ENCODE results near the gene SBF1.
"Not testable (repeated sequence)": the region's sequence is repeated elsewhere in the genome, so short reads cannot be mapped to it uniquely, and the experiment has no call there.

SBF1 gene

DNA sequence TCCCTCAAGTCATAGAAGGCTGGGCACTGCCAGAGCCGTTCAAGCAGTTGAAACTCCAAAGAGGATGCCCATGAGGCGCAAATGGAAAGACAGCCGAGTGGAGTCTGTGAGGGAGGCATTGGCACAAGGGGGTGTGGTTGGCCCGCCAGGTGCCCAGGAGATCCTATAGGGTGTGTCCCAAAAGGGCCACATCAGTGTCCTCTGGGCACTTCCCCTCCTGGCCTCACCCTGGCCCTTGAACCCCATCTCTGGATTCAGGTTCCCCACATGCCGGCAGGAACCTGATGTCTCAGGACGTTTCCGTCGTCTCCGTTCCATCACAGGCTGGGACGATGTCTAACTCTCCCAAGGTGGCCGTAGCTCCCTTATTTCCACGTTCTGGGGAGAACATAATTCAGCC, 54.3 kb downstream of the SBF1 start:
- no peak overlapping the region for H3K4me3 ChIP-seq (ENCODE audit: low read length)
- peaks cover 88% of the 10 kb centered on the region for H3K36me3 ChIP-seq (ENCODE audit: insufficient read depth, low read depth, low read length)
- H3K27ac ChIP-seq (ENCODE audit: low read length) = no peak overlapping the region
- H3K27me3 ChIP-seq (ENCODE audit: insufficient read depth, low read length) = no peaks in the 10 kb centered on the region
- H3K4me1 ChIP-seq (ENCODE audit: insufficient read depth, low read length) = no peaks in the 10 kb centered on the region
- H3K9me3 ChIP-seq (ENCODE audit: insufficient read depth, low read depth, low read length) = no peaks in the 10 kb centered on the region
- H3K9ac ChIP-seq (ENCODE audit: low read depth, low read length) = no peak overlapping the region

DNA sequence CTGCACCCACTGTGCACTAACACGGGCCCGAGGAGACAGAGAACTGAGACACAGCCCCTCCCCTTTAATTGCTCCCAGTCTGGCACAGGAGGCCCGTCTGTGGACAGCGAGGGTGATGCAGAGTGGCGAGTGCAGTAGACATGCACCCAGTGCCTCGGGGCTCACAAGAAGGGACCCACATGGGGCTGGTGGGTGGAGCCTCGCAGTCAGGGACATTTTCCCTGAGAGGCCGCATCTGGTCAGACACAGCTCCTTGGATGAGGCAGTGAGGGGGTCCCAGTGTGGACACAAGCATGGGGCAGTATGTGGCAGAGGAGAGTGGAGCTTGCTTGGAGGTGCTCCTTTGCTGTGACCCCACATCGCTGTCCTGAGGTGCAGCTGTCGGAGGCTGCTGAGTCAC, 54.8 kb downstream of the SBF1 start:
- H3K9ac ChIP-seq (ENCODE audit: low read depth, low read length) = no peak overlapping the region
- H3K4me1 ChIP-seq (ENCODE audit: insufficient read depth, low read length) = no peaks in the 10 kb centered on the region
- H3K9me3 ChIP-seq (ENCODE audit: insufficient read depth, low read depth, low read length) = no peaks in the 10 kb centered on the region
- no peak overlapping the region for H3K27ac ChIP-seq (ENCODE audit: low read length)
- peaks cover 88% of the 10 kb centered on the region for H3K36me3 ChIP-seq (ENCODE audit: insufficient read depth, low read depth, low read length)
- H3K4me3 ChIP-seq (ENCODE audit: low read length) = no peak overlapping the region
- H3K27me3 ChIP-seq (ENCODE audit: insufficient read depth, low read length) = no peaks in the 10 kb centered on the region

DNA sequence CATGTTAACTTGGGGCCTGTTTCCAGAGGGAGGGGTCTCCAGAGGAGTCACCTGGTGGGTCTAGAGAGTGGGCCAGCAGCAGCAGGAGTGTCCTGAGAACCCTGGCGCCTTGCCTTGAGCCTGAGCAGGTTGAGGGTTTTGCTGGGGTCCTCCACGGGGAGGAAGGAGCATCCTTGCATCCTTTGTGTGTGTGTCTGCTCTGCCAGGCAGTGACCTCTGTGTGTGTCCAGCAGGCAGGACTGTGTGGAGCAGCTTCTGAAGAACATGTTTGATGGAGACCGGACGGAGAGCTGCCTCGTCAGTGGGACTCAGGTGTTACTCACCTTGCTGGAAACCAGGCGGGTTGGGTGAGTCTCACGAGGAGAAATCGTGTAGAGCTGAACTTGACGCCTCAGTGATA, 55.7 kb downstream of the SBF1 start:
- H3K36me3 ChIP-seq (ENCODE audit: insufficient read depth, low read depth, low read length) = peaks cover 91% of the 10 kb centered on the region
- no peaks in the 10 kb centered on the region for H3K4me1 ChIP-seq (ENCODE audit: insufficient read depth, low read length)
- H3K27me3 ChIP-seq (ENCODE audit: insufficient read depth, low read length) = no peaks in the 10 kb centered on the region
- H3K4me3 ChIP-seq (ENCODE audit: low read length) = no peak overlapping the region
- no peaks in the 10 kb centered on the region for H3K9me3 ChIP-seq (ENCODE audit: insufficient read depth, low read depth, low read length)
- no peak overlapping the region for H3K27ac ChIP-seq (ENCODE audit: low read length)
- H3K9ac ChIP-seq (ENCODE audit: low read depth, low read length) = no peak overlapping the region

DNA sequence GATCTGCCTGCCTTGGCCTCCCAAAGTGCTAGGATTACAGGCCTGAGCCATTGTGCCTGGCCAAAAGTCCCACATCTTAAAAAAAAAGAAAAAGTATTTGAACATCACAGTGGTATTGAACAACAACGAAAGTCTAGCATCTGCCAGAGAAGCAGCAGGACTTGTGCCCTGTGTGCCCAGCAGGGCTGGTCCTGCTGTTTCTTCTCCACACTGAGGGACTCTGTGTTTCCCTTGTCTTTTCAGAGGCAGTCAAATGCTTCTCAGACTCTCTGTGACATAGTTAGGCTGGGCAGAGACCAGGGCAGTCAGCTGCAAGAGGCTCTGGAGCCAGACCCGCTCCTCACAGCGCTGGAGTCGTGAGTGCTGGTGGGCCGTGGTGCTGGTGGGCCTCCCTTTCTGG, 56.2 kb downstream of the SBF1 start:
- Histone ChIP-seq H3K9ac (ENCODE audit: low read depth, low read length) (no peak overlapping the region), H3K27ac (ENCODE audit: low read length) (no peak overlapping the region), H3K9me3 (ENCODE audit: insufficient read depth, low read depth, low read length) (no peaks in the 10 kb centered on the region), H3K4me3 (ENCODE audit: low read length) (no peak overlapping the region), H3K4me1 (ENCODE audit: insufficient read depth, low read length) (no peaks in the 10 kb centered on the region), H3K36me3 (ENCODE audit: insufficient read depth, low read depth, low read length) (peaks cover 90% of the 10 kb centered on the region), H3K27me3 (ENCODE audit: insufficient read depth, low read length) (no peaks in the 10 kb centered on the region)

DNA sequence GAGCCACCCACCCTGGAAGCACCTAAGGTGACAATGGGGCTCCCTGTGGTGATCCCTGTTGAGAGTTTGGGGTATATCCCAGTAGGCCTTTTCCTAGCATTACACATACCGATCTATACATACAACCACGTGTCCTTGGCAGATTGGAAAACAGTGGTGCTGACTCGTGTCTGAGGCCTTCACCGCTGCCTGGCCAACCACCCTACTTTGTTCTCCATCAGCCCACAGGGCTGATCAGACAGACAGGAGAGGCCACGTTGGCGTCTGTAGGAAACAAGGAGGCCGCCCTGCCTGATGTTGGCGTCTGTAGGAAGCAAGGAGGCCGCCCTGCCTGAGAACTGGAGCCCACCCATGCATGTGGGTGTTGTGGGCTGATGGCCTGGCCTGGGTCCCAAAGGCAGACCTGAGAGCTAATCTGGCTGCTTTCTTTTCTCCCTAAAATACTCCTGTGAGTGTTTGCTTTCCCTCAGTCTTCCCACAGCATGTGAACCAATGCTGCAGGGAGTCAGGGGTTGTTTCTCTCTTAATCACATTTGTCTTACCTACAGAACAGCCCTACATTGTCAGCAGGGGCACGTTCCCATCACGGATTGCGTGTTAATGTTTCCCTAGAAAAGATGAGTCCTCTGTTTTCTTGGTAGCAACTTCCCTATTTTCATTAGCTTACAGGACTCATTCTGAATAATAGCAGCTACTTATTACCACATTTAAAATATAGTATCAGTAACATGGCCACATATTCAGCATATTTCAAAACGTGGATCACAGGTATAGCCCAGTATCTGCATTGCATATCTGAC, 57.2 kb downstream of the SBF1 start:
- H3K27me3 ChIP-seq (ENCODE audit: insufficient read depth, low read length) = no peaks in the 10 kb centered on the region
- H3K9me3 ChIP-seq (ENCODE audit: insufficient read depth, low read depth, low read length) = no peaks in the 10 kb centered on the region
- no peak overlapping the region for H3K4me3 ChIP-seq (ENCODE audit: low read length)
- H3K9ac ChIP-seq (ENCODE audit: low read depth, low read length) = no peak overlapping the region
- no peaks in the 10 kb centered on the region for H3K4me1 ChIP-seq (ENCODE audit: insufficient read depth, low read length)
- H3K36me3 ChIP-seq (ENCODE audit: insufficient read depth, low read depth, low read length) = peaks cover 84% of the 10 kb centered on the region
- H3K27ac ChIP-seq (ENCODE audit: low read length) = no peak overlapping the region

DNA sequence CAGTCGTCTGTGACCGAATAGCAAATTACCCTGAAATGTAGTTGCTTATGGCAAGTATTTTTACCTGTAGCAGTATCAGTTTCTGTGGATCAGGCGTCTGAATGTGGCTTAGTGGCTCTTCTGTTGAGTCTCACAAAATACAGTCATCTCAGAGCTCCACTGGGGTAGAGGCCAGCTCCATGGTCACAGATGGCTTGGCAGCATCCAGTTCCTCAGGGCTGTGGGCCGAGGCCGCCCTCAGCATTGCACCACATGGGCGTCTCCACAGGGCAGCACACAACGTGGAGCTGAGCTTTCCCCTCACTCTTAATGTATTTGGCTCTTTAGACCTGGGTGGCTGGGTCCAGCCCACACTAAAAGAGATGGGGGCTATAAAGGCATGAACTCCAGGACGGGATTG, 57.8 kb downstream of the SBF1 start:
- H3K4me3 ChIP-seq (ENCODE audit: low read length) = no peak overlapping the region
- H3K9ac ChIP-seq (ENCODE audit: low read depth, low read length) = no peak overlapping the region
- H3K27me3 ChIP-seq (ENCODE audit: insufficient read depth, low read length) = no peaks in the 10 kb centered on the region
- H3K36me3 ChIP-seq (ENCODE audit: insufficient read depth, low read depth, low read length) = peaks cover 78% of the 10 kb centered on the region
- H3K9me3 ChIP-seq (ENCODE audit: insufficient read depth, low read depth, low read length) = no peaks in the 10 kb centered on the region
- H3K27ac ChIP-seq (ENCODE audit: low read length) = no peak overlapping the region
- H3K4me1 ChIP-seq (ENCODE audit: insufficient read depth, low read length) = no peaks in the 10 kb centered on the region

DNA sequence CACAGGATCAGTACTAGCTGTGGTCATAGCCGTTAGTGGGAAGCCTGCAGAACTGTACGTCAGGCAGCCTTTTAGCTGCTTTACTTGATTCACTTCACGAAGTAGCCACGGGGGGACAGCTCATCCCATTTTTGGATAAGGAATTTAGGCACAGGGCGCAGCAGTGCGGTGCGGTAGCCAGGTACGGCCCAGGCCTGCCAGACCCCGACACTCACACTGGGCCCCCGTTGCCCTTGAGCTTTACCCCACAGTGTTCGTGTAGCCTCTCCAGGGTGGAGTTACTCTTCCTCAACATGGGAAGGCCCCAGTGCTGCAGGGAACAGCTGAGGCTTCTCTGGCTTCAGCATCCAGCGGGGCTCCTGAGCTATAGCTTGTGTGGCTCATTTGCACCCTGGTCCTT, 59.4 kb downstream of the SBF1 start:
- Histone ChIP-seq H3K4me3 (ENCODE audit: low read length) (no peak overlapping the region), H3K36me3 (ENCODE audit: insufficient read depth, low read depth, low read length) (peaks cover 67% of the 10 kb centered on the region), H3K27ac (ENCODE audit: low read length) (no peak overlapping the region), H3K27me3 (ENCODE audit: insufficient read depth, low read length) (no peaks in the 10 kb centered on the region), H3K4me1 (ENCODE audit: insufficient read depth, low read length) (no peaks in the 10 kb centered on the region), H3K9me3 (ENCODE audit: insufficient read depth, low read depth, low read length) (no peaks in the 10 kb centered on the region), H3K9ac (ENCODE audit: low read depth, low read length) (no peak overlapping the region)

DNA sequence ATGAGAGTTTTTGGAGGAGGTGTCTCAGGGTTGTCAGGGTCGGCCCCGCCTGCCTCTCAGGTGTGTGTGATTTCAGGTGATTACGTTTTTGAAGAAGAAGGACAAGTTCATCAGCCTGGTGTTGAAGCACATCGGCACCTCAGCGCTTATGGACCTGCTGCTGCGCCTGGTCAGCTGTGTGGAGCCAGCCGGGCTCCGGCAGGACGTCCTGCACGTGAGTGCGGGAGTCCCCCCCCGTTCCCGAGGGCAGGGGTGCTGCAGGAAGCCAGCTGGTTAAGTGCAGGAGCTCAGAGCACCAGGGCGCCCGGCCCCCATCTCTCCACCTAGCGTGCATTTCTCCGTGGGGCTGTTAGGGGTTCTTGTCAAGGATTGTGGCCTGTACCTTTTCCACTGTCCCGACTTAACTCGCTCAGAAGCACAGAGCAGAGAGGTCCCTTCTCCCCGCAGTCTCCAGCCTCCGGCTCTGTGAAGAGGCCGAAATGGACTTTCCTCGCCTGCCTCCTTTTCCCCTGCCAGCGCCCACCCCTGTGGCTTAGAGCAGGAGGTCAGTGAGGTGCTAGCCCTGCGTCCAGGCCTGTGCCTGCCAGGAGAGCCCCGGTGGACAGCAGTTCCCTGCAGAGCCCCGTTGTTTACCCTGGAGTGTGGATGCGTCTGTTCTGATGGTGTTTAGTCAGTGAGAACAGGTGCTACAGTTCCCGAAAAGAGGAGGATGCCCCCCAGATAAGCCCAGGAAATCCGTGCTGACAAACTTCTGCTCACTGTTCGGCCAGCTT, 60.2 kb downstream of the SBF1 start:
- Histone ChIP-seq H3K4me1 (ENCODE audit: insufficient read depth, low read length) (no peaks in the 10 kb centered on the region), H3K27ac (ENCODE audit: low read length) (no peak overlapping the region), H3K27me3 (ENCODE audit: insufficient read depth, low read length) (no peaks in the 10 kb centered on the region), H3K9me3 (ENCODE audit: insufficient read depth, low read depth, low read length) (no peaks in the 10 kb centered on the region), H3K4me3 (ENCODE audit: low read length) (no peak overlapping the region), H3K36me3 (ENCODE audit: insufficient read depth, low read depth, low read length) (peaks cover 63% of the 10 kb centered on the region), H3K9ac (ENCODE audit: low read depth, low read length) (no peak overlapping the region)

DNA sequence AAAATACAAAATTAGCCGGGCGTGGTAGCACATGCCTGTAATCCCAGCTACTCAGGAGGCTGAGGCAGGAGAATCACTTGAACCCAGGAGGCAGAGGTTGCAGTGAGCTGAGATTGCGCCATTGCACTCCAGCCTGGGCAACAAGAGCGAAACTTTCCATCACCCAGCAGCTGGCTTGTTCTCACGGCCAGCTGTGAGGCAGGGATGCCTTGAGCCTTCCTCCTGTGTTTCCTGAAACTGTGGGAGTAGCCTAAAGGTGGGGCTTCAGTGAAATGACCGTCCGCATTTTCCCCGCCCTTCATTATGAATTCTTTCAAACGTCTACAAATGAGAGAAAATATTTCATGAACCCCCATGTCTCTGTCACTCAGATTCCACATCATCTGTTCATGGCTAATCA, 65.9 kb downstream of the SBF1 start:
- not testable (repeated sequence) for H3K4me3 ChIP-seq (ENCODE audit: low read length); H3K9me3 ChIP-seq (ENCODE audit: insufficient read depth, low read depth, low read length); H3K4me1 ChIP-seq (ENCODE audit: insufficient read depth, low read length); H3K27ac ChIP-seq (ENCODE audit: low read length); H3K9ac ChIP-seq (ENCODE audit: low read depth, low read length); H3K27me3 ChIP-seq (ENCODE audit: insufficient read depth, low read length)
- H3K36me3 ChIP-seq (ENCODE audit: insufficient read depth, low read depth, low read length) = peaks cover 33% of the 10 kb centered on the region

DNA sequence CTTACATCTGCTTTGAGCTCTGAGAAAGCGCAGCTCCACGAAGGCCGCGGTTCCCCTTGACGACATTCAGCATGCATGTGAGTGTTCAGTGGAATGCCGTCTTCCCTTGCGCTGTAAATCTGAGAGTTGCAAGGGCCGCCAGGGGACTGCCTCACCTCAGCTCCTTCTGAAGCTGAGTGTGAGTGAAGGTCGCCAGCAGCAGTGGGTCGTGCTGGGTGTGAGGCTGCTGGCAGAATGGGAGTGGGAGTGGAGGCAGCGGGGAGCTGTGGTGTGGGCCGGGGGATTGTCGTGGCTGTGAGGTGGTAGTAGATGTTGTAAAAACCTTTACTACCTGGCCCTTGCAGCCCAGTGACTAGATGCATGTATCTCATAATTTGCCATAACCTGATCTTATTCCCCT, 66.5 kb downstream of the SBF1 start:
- no peak overlapping the region for H3K4me3 ChIP-seq (ENCODE audit: low read length)
- no peaks in the 10 kb centered on the region for H3K27me3 ChIP-seq (ENCODE audit: insufficient read depth, low read length)
- H3K36me3 ChIP-seq (ENCODE audit: insufficient read depth, low read depth, low read length) = peaks cover 26% of the 10 kb centered on the region
- no peak overlapping the region for H3K9ac ChIP-seq (ENCODE audit: low read depth, low read length)
- H3K4me1 ChIP-seq (ENCODE audit: insufficient read depth, low read length) = no peaks in the 10 kb centered on the region
- H3K9me3 ChIP-seq (ENCODE audit: insufficient read depth, low read depth, low read length) = no peaks in the 10 kb centered on the region
- no peak overlapping the region for H3K27ac ChIP-seq (ENCODE audit: low read length)

DNA sequence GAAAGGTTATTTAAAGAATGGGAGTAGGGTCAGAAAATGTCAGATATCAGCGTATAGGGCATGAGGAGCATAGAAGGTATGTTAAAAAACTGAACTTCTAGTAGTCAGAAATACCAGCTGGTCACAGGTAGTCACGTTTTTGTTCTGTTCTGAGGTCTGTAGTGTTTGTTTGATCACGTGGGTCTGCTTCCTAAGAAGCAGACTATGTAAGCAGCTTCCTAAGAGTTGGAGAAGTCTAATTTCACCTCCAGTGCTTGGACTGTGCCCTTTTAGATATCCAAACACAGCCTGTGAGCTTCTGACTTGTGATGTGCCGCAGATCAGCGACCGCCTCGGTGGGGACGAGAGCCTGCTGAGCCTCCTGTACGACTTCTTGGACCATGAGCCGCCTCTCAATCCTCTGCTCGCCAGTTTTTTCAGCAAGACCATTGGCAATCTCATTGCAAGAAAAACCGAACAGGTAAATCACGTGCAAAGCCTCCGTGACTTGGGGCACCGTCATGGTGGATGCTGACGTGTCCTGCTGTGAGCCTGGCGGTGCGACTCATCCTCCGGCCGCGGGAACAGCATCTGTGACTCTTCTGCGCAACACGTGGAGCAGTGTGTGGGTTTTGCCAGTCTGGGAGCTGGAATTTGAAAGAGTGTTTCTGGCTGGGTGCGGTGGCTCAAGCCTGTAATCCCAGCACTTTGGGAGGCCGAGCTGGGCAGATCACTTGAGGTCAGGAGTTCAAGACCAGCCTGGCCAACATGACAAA, 68.2 kb downstream of the SBF1 start:
- Histone ChIP-seq H3K27me3 (ENCODE audit: insufficient read depth, low read length) (no peaks in the 10 kb centered on the region), H3K36me3 (ENCODE audit: insufficient read depth, low read depth, low read length) (peaks cover 32% of the 10 kb centered on the region), H3K27ac (ENCODE audit: low read length) (no peak overlapping the region), H3K4me1 (ENCODE audit: insufficient read depth, low read length) (no peaks in the 10 kb centered on the region), H3K9ac (ENCODE audit: low read depth, low read length) (no peak overlapping the region), H3K9me3 (ENCODE audit: insufficient read depth, low read depth, low read length) (no peaks in the 10 kb centered on the region), H3K4me3 (ENCODE audit: low read length) (no peak overlapping the region)
